GM19452 (cell line): ENCODE results near the gene RMP24.
A peak's percentile ranks its signal among the peaks of the same experiment; 100 is the strongest.
"Not testable (repeated sequence)": the region's sequence is repeated elsewhere in the genome, so short reads cannot be mapped to it uniquely, and the experiment has no call there.

ENCODE experiments used
- ATAC-seq: cut with Tn5 transposase; IDR thresholded peaks from one replicate; pipeline ENCODE4 v1.9.1; 2021; ENCODE audit not compliant: unreplicated experiment

Gene RMP24

GRCh38 chr18:35967866-35968265 lies 4.6 kb upstream of the RMP24 start:
- not testable (repeated sequence) for ATAC-seq

- no peak for ATAC-seq
Observed at GRCh38 chr18:35968278-35968880, 4.1 kb upstream of the RMP24 start.

GRCh38 chr18:35969676-35970075 lies 2.8 kb upstream of the RMP24 start:
- no peak for ATAC-seq

GRCh38 chr18:35971661-35972196 lies 750 bp upstream of the RMP24 start:
- peak; percentile 2 for ATAC-seq

GRCh38 chr18:35973650-35974049 lies 1.2 kb downstream of the RMP24 start:
- ATAC-seq: no peak

- no peak for ATAC-seq
Observed at GRCh38 chr18:35974181-35974580, 1.7 kb downstream of the RMP24 start.

- ATAC-seq: no peak
Observed at GRCh38 chr18:35979112-35979511, 6.6 kb downstream of the RMP24 start.

GRCh38 chr18:35982409-35983114 lies 10.1 kb downstream of the RMP24 start:
- no peak for ATAC-seq

GRCh38 chr18:35983147-35983546 lies 10.7 kb downstream of the RMP24 start:
- no peak for ATAC-seq

GRCh38 chr18:35983818-35984217 lies 11.3 kb downstream of the RMP24 start:
- no peak for ATAC-seq

- ATAC-seq: no peak
Observed at GRCh38 chr18:35991696-35992095, 19.2 kb downstream of the RMP24 start.

GRCh38 chr18:35993013-35993412 lies 20.5 kb downstream of the RMP24 start:
- no peak for ATAC-seq

- no peak for ATAC-seq
Observed at GRCh38 chr18:35998967-35999366, 26.5 kb downstream of the RMP24 start.

GRCh38 chr18:35999925-36000324 lies 27.4 kb downstream of the RMP24 start:
- ATAC-seq: no peak

- ATAC-seq: no peak
Observed at GRCh38 chr18:36006997-36007396, 34.5 kb downstream of the RMP24 start.

- no peak for ATAC-seq
Observed at GRCh38 chr18:36009214-36009613, 36.7 kb downstream of the RMP24 start.

GRCh38 chr18:36012891-36013290 lies 40.4 kb downstream of the RMP24 start:
- no peak for ATAC-seq

GRCh38 chr18:36015629-36016028 lies 43.1 kb downstream of the RMP24 start:
- ATAC-seq: peak; percentile 90

- ATAC-seq: no peak
Observed at GRCh38 chr18:36017232-36017631, 44.8 kb downstream of the RMP24 start.

GRCh38 chr18:36020174-36020711 lies 47.8 kb downstream of the RMP24 start:
- ATAC-seq: no peak

GRCh38 chr18:36023336-36023735 lies 50.9 kb downstream of the RMP24 start:
- ATAC-seq: no peak

- not testable (repeated sequence) for ATAC-seq
Observed at GRCh38 chr18:36024241-36024640, 51.8 kb downstream of the RMP24 start.
